ENCODE measurements around the gene SPPL2B.

The SPPL2B gene

GRCh38 chr19:2286402-2287140 lies 41.9 kb upstream of the SPPL2B start:
- DNase-seq (ENCODE audit: low spot score): no peak
- no peak for TF ChIP-seq CTCF (IDR thresholded peaks at IDR 0.05; ENCODE audit: extremely low read depth, missing control alignments)

GRCh38 chr19:2287585-2288337 lies 40.7 kb upstream of the SPPL2B start:
- DNase-seq (ENCODE audit: low spot score): no peak
- TF ChIP-seq CTCF (IDR thresholded peaks at IDR 0.05; ENCODE audit: extremely low read depth, missing control alignments): no peak

GRCh38 chr19:2288338-2288817 lies 40.1 kb upstream of the SPPL2B start:
- no peak for DNase-seq (ENCODE audit: low spot score)

GRCh38 chr19:2288818-2289713 lies 39.4 kb upstream of the SPPL2B start:
- TF ChIP-seq CTCF (IDR thresholded peaks at IDR 0.05; ENCODE audit: extremely low read depth, missing control alignments): no peak
- DNase-seq (ENCODE audit: low spot score): no peak

More at GRCh38 chr19:2288338-2288817, 40.1 kb upstream of the SPPL2B start:
- TF ChIP-seq CTCF (IDR thresholded peaks at IDR 0.05; ENCODE audit: extremely low read depth, missing control alignments): no peak

GRCh38 chr19:2289714-2290435 lies 38.6 kb upstream of the SPPL2B start:
- peak; percentile 92 for DNase-seq (ENCODE audit: low spot score)
- no peak for TF ChIP-seq CTCF (IDR thresholded peaks at IDR 0.05; ENCODE audit: extremely low read depth, missing control alignments)

- no peak for TF ChIP-seq CTCF (IDR thresholded peaks at IDR 0.05; ENCODE audit: extremely low read depth, missing control alignments)
- DNase-seq (ENCODE audit: low spot score): peak; percentile 70
Observed at GRCh38 chr19:2290441-2291184, 37.9 kb upstream of the SPPL2B start.

All from GM20000 (cell line).